ENCODE measurements around the gene HLA-DOA.

Gene HLA-DOA

GRCh38 chr6:33015798-33016197, 6.4 kb upstream of the HLA-DOA start:
- DNase-seq, result no peak

GRCh38 chr6:33014841-33015634, 5.6 kb upstream of the HLA-DOA start:
- DNase-seq, result peak; percentile 86

- DNase-seq, result no peak
Observed at GRCh38 chr6:33013608-33014007, 4.2 kb upstream of the HLA-DOA start.

GRCh38 chr6:33010356-33010755, 965 bp upstream of the HLA-DOA start:
- DNase-seq, result no peak

GRCh38 chr6:33007831-33008400, 1.5 kb downstream of the HLA-DOA start:
- DNase-seq, result no peak

- no peak for DNase-seq
Observed at GRCh38 chr6:33004940-33005339, 4.5 kb downstream of the HLA-DOA start.

GRCh38 chr6:33001685-33002084, 7.7 kb downstream of the HLA-DOA start:
- DNase-seq, result no peak

- peak; percentile 37 for DNase-seq
Observed at GRCh38 chr6:33000055-33000454, 9.3 kb downstream of the HLA-DOA start.

GRCh38 chr6:32995448-32995847, 13.9 kb downstream of the HLA-DOA start:
- DNase-seq, result no peak

GRCh38 chr6:32993363-32993973, 15.9 kb downstream of the HLA-DOA start:
- DNase-seq, result no peak

GRCh38 chr6:32991972-32992371, 17.4 kb downstream of the HLA-DOA start:
- no peak for DNase-seq

GRCh38 chr6:32989368-32989767, 20.0 kb downstream of the HLA-DOA start:
- no peak for DNase-seq

- DNase-seq, result peak; percentile 89
Observed at GRCh38 chr6:32984622-32985389, 24.6 kb downstream of the HLA-DOA start.

- DNase-seq, result peak; percentile 33
Observed at GRCh38 chr6:32983964-32984621, 25.3 kb downstream of the HLA-DOA start.

- DNase-seq, result no peak
Observed at GRCh38 chr6:32983493-32983848, 25.9 kb downstream of the HLA-DOA start.

- no peak for DNase-seq
Observed at GRCh38 chr6:32982702-32983492, 26.5 kb downstream of the HLA-DOA start.

- peak; percentile 34 for DNase-seq
Observed at GRCh38 chr6:32982084-32982701, 27.2 kb downstream of the HLA-DOA start.

GRCh38 chr6:32980488-32981038, 28.8 kb downstream of the HLA-DOA start:
- DNase-seq, result no peak

GRCh38 chr6:32979720-32980487, 29.5 kb downstream of the HLA-DOA start:
- DNase-seq, result no peak

- no peak for DNase-seq
Observed at GRCh38 chr6:32977953-32978324, 31.5 kb downstream of the HLA-DOA start.

All from CD4-positive, alpha-beta T cell treated with Interleukin-21 for 1 hour (primary cell).